SK-N-SH treated with all-trans-retinoic acid at 6 μM for 48 hours (cell line): Measurements from ENCODE around the gene ACER1.

Experiments
- ATAC-seq: fragments of 200-7000 bp; cut with Tn5 transposase; 3 replicates; pipeline ENCODE4 v1.9.1; 2020; ENCODE audit warnings: mild to moderate bottlenecking, moderate library complexity
- ARNTL ChIP-seq: fragments of 450-650 bp; formaldehyde crosslinking; IDR thresholded peaks from 2 replicates; pipeline ENCODE4 v1.5.0; 2020; ENCODE audit warnings: low read depth, mild to moderate bottlenecking, moderate library complexity, borderline replicate concordance
- CSDC2 ChIP-seq: fragments of 250-450 bp; sonication (Bioruptor Pico); IDR thresholded peaks from 2 replicates; pipeline ENCODE4 v1.5.0; 2020; ENCODE audit warnings: mild to moderate bottlenecking, moderate library complexity
- ESRRG ChIP-seq: fragments of 250-450 bp; sonication (Bioruptor Pico); IDR thresholded peaks from 2 replicates; pipeline ENCODE4 v1.6.1; 2021; ENCODE audit warnings: mild to moderate bottlenecking
- GLIS3 ChIP-seq: fragments of 250-450 bp; sonication (Bioruptor Pico); IDR thresholded peaks from 2 replicates; pipeline ENCODE4 v1.5.0; 2020; ENCODE audit warnings: mild to moderate bottlenecking, moderate library complexity
- ISL1 ChIP-seq: fragments of 250-450 bp; sonication (Bioruptor Pico); IDR thresholded peaks from 2 replicates; pipeline ENCODE4 v2.1.2; 2022; ENCODE audit warnings: mild to moderate bottlenecking, moderate library complexity
- OSR1 ChIP-seq: fragments of 250-450 bp; sonication (Bioruptor Pico); IDR thresholded peaks from 2 replicates; pipeline ENCODE4 v1.8.0; 2022; ENCODE audit warnings: moderate library complexity, mild to moderate bottlenecking, inconsistent platforms
- PPARA ChIP-seq: fragments of 250-450 bp; sonication (Bioruptor Pico); IDR thresholded peaks from 2 replicates; pipeline ENCODE4 v1.5.0; 2020; ENCODE audit warnings: mild to moderate bottlenecking, borderline replicate concordance
- RARB ChIP-seq: fragments of 250-450 bp; sonication (Bioruptor Pico); IDR thresholded peaks from 2 replicates; pipeline ENCODE4 v1.8.0; 2021; ENCODE audit warnings: mild to moderate bottlenecking, moderate library complexity
- SNAI2 ChIP-seq: fragments of 250-450 bp; sonication (Bioruptor Pico); IDR thresholded peaks from 2 replicates; pipeline ENCODE4 v1.5.0; 2020; ENCODE audit warnings: mild to moderate bottlenecking, moderate library complexity
- TCF4 ChIP-seq: fragments of 250-450 bp; sonication (Bioruptor Pico); IDR thresholded peaks from 2 replicates; pipeline ENCODE4 v1.8.0; 2021; ENCODE audit warnings: mild to moderate bottlenecking, moderate library complexity, borderline replicate concordance
- TOX ChIP-seq: fragments of 250-450 bp; sonication (Bioruptor Pico); IDR thresholded peaks from 2 replicates; pipeline ENCODE4 v1.8.0; 2021; ENCODE audit warnings: mild to moderate bottlenecking, moderate library complexity, borderline replicate concordance
- ZC3H10 ChIP-seq: fragments of 250-450 bp; sonication (Bioruptor Pico); IDR thresholded peaks from 2 replicates; pipeline ENCODE4 v1.5.1; 2021; ENCODE audit warnings: mild to moderate bottlenecking, moderate library complexity
- ZFP3 ChIP-seq: fragments of 250-450 bp; sonication (Bioruptor Pico); IDR thresholded peaks from 2 replicates; pipeline ENCODE4 v1.5.0; 2020; ENCODE audit warnings: mild to moderate bottlenecking, moderate library complexity
- ZFP30 ChIP-seq: fragments of 450-650 bp; formaldehyde crosslinking; IDR thresholded peaks from 2 replicates; pipeline ENCODE4 v1.5.0; 2022; ENCODE audit warnings: mild to moderate bottlenecking, moderate library complexity
- ZNF565 ChIP-seq: fragments of 450-650 bp; formaldehyde crosslinking; conservative IDR thresholded peaks from 2 replicates; pipeline ENCODE4 v1.5.0; 2020; ENCODE audit warnings: low read depth, mild to moderate bottlenecking, moderate library complexity
- ZNF70 ChIP-seq: fragments of 450-650 bp; formaldehyde crosslinking; IDR thresholded peaks from 2 replicates; pipeline ENCODE4 v1.5.0; 2020; ENCODE audit warnings: mild to moderate bottlenecking, moderate library complexity
- ZNF8 ChIP-seq: fragments of 450-650 bp; formaldehyde crosslinking; IDR thresholded peaks from 2 replicates; pipeline ENCODE4 v1.5.0; 2020; ENCODE audit warnings: mild to moderate bottlenecking, moderate library complexity
- TF ChIP-seq, protein P1 (sequence below): fragments of 250-450 bp; sonication (Bioruptor Pico); IDR thresholded peaks from 2 replicates; pipeline ENCODE4 v1.8.0; 2020; ENCODE audit warnings: mild to moderate bottlenecking, moderate library complexity, borderline replicate concordance
- TF ChIP-seq, protein P2 (sequence below): fragments of 250-450 bp; sonication (Bioruptor Pico); IDR thresholded peaks from 2 replicates; pipeline ENCODE4 v1.8.0; 2021; ENCODE audit warnings: low read depth, mild to moderate bottlenecking, moderate library complexity, borderline replicate concordance
- TF ChIP-seq, protein P3 (sequence below): fragments of 250-450 bp; sonication (Bioruptor Pico); IDR thresholded peaks from 2 replicates; pipeline ENCODE4 v1.5.0; 2020; ENCODE audit warnings: mild to moderate bottlenecking, moderate library complexity
- TF ChIP-seq, protein P4 (sequence below): fragments of 250-450 bp; sonication (Bioruptor Pico); IDR thresholded peaks from 2 replicates; pipeline ENCODE4 v1.5.1; 2020; ENCODE audit warnings: low read depth, mild to moderate bottlenecking, moderate library complexity

The ACER1 gene

DNA sequence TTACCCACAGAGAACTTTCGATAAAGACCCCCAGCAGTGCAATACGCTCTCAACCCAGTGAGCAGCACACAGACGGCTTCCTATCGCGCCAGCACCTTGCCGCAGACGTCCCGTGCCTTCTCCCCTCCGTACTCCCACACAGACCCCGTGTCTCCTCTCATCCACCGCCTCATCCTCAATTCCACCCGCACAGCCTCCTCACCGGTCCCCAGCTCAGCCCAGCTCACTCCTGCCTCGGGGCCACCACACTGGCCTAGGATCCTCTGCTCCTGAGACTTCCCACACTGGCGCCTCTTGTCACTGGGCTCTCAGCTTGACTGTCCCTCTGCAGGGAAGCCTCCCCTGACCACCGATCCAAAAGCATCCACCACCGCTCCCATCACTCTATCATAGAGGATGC is 62.6 kb downstream of the ACER1 start:
- no peak for ATAC-seq
- no peak for TF ChIP-seq ISL1 (CRISPR knock-in tag)
- TF ChIP-seq ZNF8, result no peak
- TF ChIP-seq ESRRG (CRISPR knock-in tag), result no peak
- TF ChIP-seq ZFP3 (CRISPR knock-in tag), result no peak
- no peak for TF ChIP-seq TOX
- TF ChIP-seq RARB, result no peak
- no peak for TF ChIP-seq OSR1 (CRISPR knock-in tag)
- TF ChIP-seq SNAI2 (CRISPR knock-in tag), result no peak
- TF ChIP-seq, protein P1, sequence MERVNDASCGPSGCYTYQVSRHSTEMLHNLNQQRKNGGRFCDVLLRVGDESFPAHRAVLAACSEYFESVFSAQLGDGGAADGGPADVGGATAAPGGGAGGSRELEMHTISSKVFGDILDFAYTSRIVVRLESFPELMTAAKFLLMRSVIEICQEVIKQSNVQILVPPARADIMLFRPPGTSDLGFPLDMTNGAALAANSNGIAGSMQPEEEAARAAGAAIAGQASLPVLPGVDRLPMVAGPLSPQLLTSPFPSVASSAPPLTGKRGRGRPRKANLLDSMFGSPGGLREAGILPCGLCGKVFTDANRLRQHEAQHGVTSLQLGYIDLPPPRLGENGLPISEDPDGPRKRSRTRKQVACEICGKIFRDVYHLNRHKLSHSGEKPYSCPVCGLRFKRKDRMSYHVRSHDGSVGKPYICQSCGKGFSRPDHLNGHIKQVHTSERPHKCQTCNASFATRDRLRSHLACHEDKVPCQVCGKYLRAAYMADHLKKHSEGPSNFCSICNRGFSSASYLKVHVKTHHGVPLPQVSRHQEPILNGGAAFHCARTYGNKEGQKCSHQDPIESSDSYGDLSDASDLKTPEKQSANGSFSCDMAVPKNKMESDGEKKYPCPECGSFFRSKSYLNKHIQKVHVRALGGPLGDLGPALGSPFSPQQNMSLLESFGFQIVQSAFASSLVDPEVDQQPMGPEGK (CRISPR knock-in tag), result no peak
- no peak for TF ChIP-seq PPARA (CRISPR knock-in tag)
- TF ChIP-seq TCF4 (CRISPR knock-in tag), result no peak
- TF ChIP-seq GLIS3 (CRISPR knock-in tag), result no peak
- TF ChIP-seq, protein P2, sequence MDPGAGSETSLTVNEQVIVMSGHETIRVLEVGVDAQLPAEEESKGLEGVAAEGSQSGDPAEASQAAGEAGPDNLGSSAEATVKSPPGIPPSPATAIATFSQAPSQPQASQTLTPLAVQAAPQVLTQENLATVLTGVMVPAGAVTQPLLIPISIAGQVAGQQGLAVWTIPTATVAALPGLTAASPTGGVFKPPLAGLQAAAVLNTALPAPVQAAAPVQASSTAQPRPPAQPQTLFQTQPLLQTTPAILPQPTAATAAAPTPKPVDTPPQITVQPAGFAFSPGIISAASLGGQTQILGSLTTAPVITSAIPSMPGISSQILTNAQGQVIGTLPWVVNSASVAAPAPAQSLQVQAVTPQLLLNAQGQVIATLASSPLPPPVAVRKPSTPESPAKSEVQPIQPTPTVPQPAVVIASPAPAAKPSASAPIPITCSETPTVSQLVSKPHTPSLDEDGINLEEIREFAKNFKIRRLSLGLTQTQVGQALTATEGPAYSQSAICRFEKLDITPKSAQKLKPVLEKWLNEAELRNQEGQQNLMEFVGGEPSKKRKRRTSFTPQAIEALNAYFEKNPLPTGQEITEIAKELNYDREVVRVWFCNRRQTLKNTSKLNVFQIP (CRISPR knock-in tag), result no peak
- TF ChIP-seq, protein P3, sequence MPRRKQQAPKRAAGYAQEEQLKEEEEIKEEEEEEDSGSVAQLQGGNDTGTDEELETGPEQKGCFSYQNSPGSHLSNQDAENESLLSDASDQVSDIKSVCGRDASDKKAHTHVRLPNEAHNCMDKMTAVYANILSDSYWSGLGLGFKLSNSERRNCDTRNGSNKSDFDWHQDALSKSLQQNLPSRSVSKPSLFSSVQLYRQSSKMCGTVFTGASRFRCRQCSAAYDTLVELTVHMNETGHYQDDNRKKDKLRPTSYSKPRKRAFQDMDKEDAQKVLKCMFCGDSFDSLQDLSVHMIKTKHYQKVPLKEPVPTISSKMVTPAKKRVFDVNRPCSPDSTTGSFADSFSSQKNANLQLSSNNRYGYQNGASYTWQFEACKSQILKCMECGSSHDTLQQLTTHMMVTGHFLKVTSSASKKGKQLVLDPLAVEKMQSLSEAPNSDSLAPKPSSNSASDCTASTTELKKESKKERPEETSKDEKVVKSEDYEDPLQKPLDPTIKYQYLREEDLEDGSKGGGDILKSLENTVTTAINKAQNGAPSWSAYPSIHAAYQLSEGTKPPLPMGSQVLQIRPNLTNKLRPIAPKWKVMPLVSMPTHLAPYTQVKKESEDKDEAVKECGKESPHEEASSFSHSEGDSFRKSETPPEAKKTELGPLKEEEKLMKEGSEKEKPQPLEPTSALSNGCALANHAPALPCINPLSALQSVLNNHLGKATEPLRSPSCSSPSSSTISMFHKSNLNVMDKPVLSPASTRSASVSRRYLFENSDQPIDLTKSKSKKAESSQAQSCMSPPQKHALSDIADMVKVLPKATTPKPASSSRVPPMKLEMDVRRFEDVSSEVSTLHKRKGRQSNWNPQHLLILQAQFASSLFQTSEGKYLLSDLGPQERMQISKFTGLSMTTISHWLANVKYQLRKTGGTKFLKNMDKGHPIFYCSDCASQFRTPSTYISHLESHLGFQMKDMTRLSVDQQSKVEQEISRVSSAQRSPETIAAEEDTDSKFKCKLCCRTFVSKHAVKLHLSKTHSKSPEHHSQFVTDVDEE, result no peak
- no peak for TF ChIP-seq ZC3H10 (CRISPR knock-in tag)
- no peak for TF ChIP-seq ZNF565 (CRISPR knock-in tag)
- no peak for TF ChIP-seq ARNTL (CRISPR knock-in tag)
- TF ChIP-seq ZFP30 (CRISPR knock-in tag), result no peak

DNA sequence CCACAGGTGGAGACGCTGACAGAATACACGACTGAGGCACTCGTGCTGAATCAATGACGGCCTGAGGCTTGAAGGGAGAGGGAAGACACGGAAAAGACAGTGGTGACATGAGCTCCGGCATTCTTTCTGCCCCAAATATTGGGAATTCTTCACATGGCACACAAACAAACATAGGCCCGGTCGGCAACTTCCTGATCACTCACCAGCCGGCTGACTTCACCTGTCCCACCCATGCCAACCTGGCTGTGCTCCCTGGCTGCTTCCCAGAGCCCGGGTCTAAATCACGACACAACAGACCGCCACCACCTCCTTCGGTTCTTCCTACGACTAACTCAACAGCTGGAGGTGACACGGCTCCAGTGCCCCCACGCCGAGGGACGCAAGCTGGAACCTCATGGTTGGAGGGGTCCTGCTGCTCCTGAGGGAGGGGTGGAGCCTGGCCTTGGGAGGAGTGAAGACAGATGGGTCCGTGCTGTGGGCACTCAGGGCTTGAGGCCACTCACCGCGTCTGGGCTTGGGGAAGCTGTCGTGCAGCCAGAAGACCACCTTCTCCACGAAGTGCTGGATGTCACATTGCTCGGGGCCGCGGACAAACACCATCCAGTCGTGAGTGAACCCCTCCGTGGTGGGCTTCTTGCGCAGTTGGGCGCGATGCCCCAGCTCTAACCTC is 63.2 kb downstream of the ACER1 start:
- TF ChIP-seq ESRRG (CRISPR knock-in tag) (no peak), ARNTL (CRISPR knock-in tag) (no peak)
- TF ChIP-seq, protein P1 (CRISPR knock-in tag), result no peak
- TF ChIP-seq, all 23 proteins: peak for 0
- no peak for ATAC-seq

DNA sequence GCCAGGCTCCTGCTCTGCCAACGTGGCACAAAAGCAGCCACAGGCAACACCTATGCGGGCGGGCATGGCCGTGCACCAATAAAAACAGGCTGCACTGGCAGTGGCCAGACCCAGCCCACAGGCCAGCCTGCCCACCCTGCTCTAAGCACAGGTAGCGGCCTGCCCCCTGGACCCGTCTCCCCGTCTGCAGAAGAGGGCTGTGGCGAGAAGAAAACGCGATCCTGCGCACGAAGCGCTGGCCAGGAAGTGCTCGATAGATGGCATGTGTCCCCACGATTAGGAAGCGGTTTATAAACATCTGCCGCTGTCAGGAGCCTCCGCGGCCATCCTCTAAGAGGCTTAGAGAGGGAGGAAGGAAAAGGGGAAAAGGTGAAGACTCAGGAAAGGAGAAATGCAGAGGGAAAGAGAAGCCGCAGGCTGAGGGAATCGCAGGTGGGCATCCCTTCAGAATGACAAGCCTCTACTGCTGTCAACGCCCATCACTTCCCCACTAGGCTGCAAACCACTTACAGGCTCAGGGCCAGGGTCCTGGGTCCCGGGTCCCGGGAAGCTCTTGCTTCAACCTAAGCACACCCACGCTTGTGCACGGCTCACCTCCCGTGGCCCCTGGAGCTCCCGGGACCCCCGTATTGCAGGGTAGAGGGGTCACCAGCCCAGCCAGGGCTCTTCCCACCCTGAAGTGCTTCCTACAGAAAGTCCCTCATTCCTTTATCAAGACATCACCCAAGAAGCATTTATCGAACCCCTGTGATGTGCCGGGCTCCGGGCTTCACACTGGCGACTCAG is 64.1 kb downstream of the ACER1 start:
- TF ChIP-seq, protein P2 (CRISPR knock-in tag), result no peak
- no peak for TF ChIP-seq TOX
- TF ChIP-seq OSR1 (CRISPR knock-in tag), result no peak
- TF ChIP-seq CSDC2, result no peak
- no peak for TF ChIP-seq ZNF70
- no peak for TF ChIP-seq ESRRG (CRISPR knock-in tag)
- TF ChIP-seq, protein P3, result no peak
- no peak for TF ChIP-seq TCF4 (CRISPR knock-in tag)
- TF ChIP-seq, protein P4, sequence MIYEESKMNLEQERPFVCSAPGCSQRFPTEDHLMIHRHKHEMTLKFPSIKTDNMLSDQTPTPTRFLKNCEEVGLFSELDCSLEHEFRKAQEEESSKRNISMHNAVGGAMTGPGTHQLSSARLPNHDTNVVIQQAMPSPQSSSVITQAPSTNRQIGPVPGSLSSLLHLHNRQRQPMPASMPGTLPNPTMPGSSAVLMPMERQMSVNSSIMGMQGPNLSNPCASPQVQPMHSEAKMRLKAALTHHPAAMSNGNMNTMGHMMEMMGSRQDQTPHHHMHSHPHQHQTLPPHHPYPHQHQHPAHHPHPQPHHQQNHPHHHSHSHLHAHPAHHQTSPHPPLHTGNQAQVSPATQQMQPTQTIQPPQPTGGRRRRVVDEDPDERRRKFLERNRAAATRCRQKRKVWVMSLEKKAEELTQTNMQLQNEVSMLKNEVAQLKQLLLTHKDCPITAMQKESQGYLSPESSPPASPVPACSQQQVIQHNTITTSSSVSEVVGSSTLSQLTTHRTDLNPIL (CRISPR knock-in tag), result no peak
- TF ChIP-seq RARB, result no peak
- TF ChIP-seq ZFP30 (CRISPR knock-in tag), result no peak
- no peak for TF ChIP-seq ZFP3 (CRISPR knock-in tag)
- ATAC-seq, result no peak
